SK-N-SH treated with all-trans-retinoic acid at 6 μM for 48 hours (cell line): ENCODE data around the gene TANGO6.

Source experiments
- ATAC-seq: fragments of 200-7000 bp; cut with Tn5 transposase; 3 replicates; pipeline ENCODE4 v1.9.1; 2020; ENCODE audit warnings: mild to moderate bottlenecking, moderate library complexity
- ARNTL ChIP-seq: fragments of 450-650 bp; formaldehyde crosslinking; IDR thresholded peaks from 2 replicates; pipeline ENCODE4 v1.5.0; 2020; ENCODE audit warnings: low read depth, mild to moderate bottlenecking, moderate library complexity, borderline replicate concordance
- BACH2 ChIP-seq: fragments of 250-450 bp; sonication (Bioruptor Pico); IDR thresholded peaks from 2 replicates; pipeline ENCODE4 v1.9.0; 2021; ENCODE audit warnings: mild to moderate bottlenecking, borderline replicate concordance
- CREB5 ChIP-seq: fragments of 250-450 bp; sonication (Bioruptor Pico); IDR thresholded peaks from 2 replicates; pipeline ENCODE4 v1.5.1; 2020; ENCODE audit warnings: low read depth, mild to moderate bottlenecking, moderate library complexity
- CSDC2 ChIP-seq: fragments of 250-450 bp; sonication (Bioruptor Pico); IDR thresholded peaks from 2 replicates; pipeline ENCODE4 v1.5.0; 2020; ENCODE audit warnings: mild to moderate bottlenecking, moderate library complexity
- ESRRG ChIP-seq: fragments of 250-450 bp; sonication (Bioruptor Pico); IDR thresholded peaks from 2 replicates; pipeline ENCODE4 v1.6.1; 2021; ENCODE audit warnings: mild to moderate bottlenecking
- GLIS3 ChIP-seq: fragments of 250-450 bp; sonication (Bioruptor Pico); IDR thresholded peaks from 2 replicates; pipeline ENCODE4 v1.5.0; 2020; ENCODE audit warnings: mild to moderate bottlenecking, moderate library complexity
- ISL1 ChIP-seq: fragments of 250-450 bp; sonication (Bioruptor Pico); IDR thresholded peaks from 2 replicates; pipeline ENCODE4 v2.1.2; 2022; ENCODE audit warnings: mild to moderate bottlenecking, moderate library complexity
- OSR1 ChIP-seq: fragments of 250-450 bp; sonication (Bioruptor Pico); IDR thresholded peaks from 2 replicates; pipeline ENCODE4 v1.8.0; 2022; ENCODE audit warnings: moderate library complexity, mild to moderate bottlenecking, inconsistent platforms
- PPARA ChIP-seq: fragments of 250-450 bp; sonication (Bioruptor Pico); IDR thresholded peaks from 2 replicates; pipeline ENCODE4 v1.5.0; 2020; ENCODE audit warnings: mild to moderate bottlenecking, borderline replicate concordance
- RARB ChIP-seq: fragments of 250-450 bp; sonication (Bioruptor Pico); IDR thresholded peaks from 2 replicates; pipeline ENCODE4 v1.8.0; 2021; ENCODE audit warnings: mild to moderate bottlenecking, moderate library complexity
- SNAI2 ChIP-seq: fragments of 250-450 bp; sonication (Bioruptor Pico); IDR thresholded peaks from 2 replicates; pipeline ENCODE4 v1.5.0; 2020; ENCODE audit warnings: mild to moderate bottlenecking, moderate library complexity
- TCF4 ChIP-seq: fragments of 250-450 bp; sonication (Bioruptor Pico); IDR thresholded peaks from 2 replicates; pipeline ENCODE4 v1.8.0; 2021; ENCODE audit warnings: mild to moderate bottlenecking, moderate library complexity, borderline replicate concordance
- TOX ChIP-seq: fragments of 250-450 bp; sonication (Bioruptor Pico); IDR thresholded peaks from 2 replicates; pipeline ENCODE4 v1.8.0; 2021; ENCODE audit warnings: mild to moderate bottlenecking, moderate library complexity, borderline replicate concordance
- ZC3H10 ChIP-seq: fragments of 250-450 bp; sonication (Bioruptor Pico); IDR thresholded peaks from 2 replicates; pipeline ENCODE4 v1.5.1; 2021; ENCODE audit warnings: mild to moderate bottlenecking, moderate library complexity
- ZFP3 ChIP-seq: fragments of 250-450 bp; sonication (Bioruptor Pico); IDR thresholded peaks from 2 replicates; pipeline ENCODE4 v1.5.0; 2020; ENCODE audit warnings: mild to moderate bottlenecking, moderate library complexity
- ZFP30 ChIP-seq: fragments of 450-650 bp; formaldehyde crosslinking; IDR thresholded peaks from 2 replicates; pipeline ENCODE4 v1.5.0; 2022; ENCODE audit warnings: mild to moderate bottlenecking, moderate library complexity
- ZNF565 ChIP-seq: fragments of 450-650 bp; formaldehyde crosslinking; conservative IDR thresholded peaks from 2 replicates; pipeline ENCODE4 v1.5.0; 2020; ENCODE audit warnings: low read depth, mild to moderate bottlenecking, moderate library complexity
- ZNF70 ChIP-seq: fragments of 450-650 bp; formaldehyde crosslinking; IDR thresholded peaks from 2 replicates; pipeline ENCODE4 v1.5.0; 2020; ENCODE audit warnings: mild to moderate bottlenecking, moderate library complexity
- ZNF8 ChIP-seq: fragments of 450-650 bp; formaldehyde crosslinking; IDR thresholded peaks from 2 replicates; pipeline ENCODE4 v1.5.0; 2020; ENCODE audit warnings: mild to moderate bottlenecking, moderate library complexity
- TF ChIP-seq, protein P1 (sequence below): fragments of 250-450 bp; sonication (Bioruptor Pico); IDR thresholded peaks from 2 replicates; pipeline ENCODE4 v1.8.0; 2021; ENCODE audit warnings: low read depth, mild to moderate bottlenecking, moderate library complexity, borderline replicate concordance
- TF ChIP-seq, protein P2 (sequence below): fragments of 250-450 bp; sonication (Bioruptor Pico); IDR thresholded peaks from 2 replicates; pipeline ENCODE4 v1.5.1; 2021; ENCODE audit warnings: mild to moderate bottlenecking, moderate library complexity
- TF ChIP-seq, protein P3 (sequence below): fragments of 250-450 bp; sonication (Bioruptor Pico); IDR thresholded peaks from 2 replicates; pipeline ENCODE4 v1.5.0; 2020; ENCODE audit warnings: mild to moderate bottlenecking, moderate library complexity
- TF ChIP-seq, protein P4 (sequence below): fragments of 250-450 bp; sonication (Bioruptor Pico); IDR thresholded peaks from 2 replicates; pipeline ENCODE4 v1.8.0; 2020; ENCODE audit warnings: mild to moderate bottlenecking, moderate library complexity, borderline replicate concordance

Gene TANGO6

DNA sequence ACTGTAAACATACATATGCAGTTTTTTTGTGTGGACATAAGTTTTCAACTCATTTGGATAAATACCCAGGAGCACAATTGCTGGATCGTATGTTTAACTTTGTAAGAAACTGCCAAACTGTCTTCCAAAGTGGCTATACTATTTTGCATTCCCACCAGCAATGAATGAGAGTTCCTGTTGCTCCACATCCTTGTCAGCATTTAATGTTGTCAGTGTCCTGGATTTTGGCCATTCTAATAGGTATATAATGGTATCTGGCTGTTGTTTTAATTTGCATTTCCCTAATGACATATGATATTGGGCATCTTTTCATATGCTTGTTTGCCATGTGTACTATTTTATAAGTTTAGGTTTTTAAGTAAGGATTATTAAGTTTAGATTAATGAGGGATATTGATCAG lies 14.1 kb downstream of the TANGO6 start:
- no peak for ATAC-seq
- TF ChIP-seq ZNF565 (CRISPR knock-in tag) (no peak), TOX (CRISPR knock-in tag) (no peak), CSDC2 (no peak), OSR1 (CRISPR knock-in tag) (no peak), RARB (CRISPR knock-in tag) (no peak), ARNTL (CRISPR knock-in tag) (no peak), ZC3H10 (CRISPR knock-in tag) (no peak), TCF4 (no peak), ESRRG (CRISPR knock-in tag) (no peak), CREB5 (CRISPR knock-in tag) (no peak), ZNF8 (CRISPR knock-in tag) (no peak), GLIS3 (CRISPR knock-in tag) (no peak), BACH2 (CRISPR knock-in tag) (no peak), PPARA (no peak), ZFP30 (CRISPR knock-in tag) (no peak), SNAI2 (CRISPR knock-in tag) (no peak), ZFP3 (no peak)
- TF ChIP-seq, protein P1, sequence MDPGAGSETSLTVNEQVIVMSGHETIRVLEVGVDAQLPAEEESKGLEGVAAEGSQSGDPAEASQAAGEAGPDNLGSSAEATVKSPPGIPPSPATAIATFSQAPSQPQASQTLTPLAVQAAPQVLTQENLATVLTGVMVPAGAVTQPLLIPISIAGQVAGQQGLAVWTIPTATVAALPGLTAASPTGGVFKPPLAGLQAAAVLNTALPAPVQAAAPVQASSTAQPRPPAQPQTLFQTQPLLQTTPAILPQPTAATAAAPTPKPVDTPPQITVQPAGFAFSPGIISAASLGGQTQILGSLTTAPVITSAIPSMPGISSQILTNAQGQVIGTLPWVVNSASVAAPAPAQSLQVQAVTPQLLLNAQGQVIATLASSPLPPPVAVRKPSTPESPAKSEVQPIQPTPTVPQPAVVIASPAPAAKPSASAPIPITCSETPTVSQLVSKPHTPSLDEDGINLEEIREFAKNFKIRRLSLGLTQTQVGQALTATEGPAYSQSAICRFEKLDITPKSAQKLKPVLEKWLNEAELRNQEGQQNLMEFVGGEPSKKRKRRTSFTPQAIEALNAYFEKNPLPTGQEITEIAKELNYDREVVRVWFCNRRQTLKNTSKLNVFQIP (CRISPR knock-in tag): no peak
- TF ChIP-seq, protein P2, sequence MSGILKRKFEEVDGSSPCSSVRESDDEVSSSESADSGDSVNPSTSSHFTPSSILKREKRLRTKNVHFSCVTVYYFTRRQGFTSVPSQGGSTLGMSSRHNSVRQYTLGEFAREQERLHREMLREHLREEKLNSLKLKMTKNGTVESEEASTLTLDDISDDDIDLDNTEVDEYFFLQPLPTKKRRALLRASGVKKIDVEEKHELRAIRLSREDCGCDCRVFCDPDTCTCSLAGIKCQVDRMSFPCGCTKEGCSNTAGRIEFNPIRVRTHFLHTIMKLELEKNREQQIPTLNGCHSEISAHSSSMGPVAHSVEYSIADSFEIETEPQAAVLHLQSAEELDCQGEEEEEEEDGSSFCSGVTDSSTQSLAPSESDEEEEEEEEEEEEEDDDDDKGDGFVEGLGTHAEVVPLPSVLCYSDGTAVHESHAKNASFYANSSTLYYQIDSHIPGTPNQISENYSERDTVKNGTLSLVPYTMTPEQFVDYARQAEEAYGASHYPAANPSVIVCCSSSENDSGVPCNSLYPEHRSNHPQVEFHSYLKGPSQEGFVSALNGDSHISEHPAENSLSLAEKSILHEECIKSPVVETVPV (CRISPR knock-in tag): no peak

- TF ChIP-seq ZNF70 (CRISPR knock-in tag): no peak
- no peak for TF ChIP-seq ZNF565 (CRISPR knock-in tag)
- no peak for TF ChIP-seq ISL1 (CRISPR knock-in tag)
- no peak for TF ChIP-seq ZFP30 (CRISPR knock-in tag)
- TF ChIP-seq OSR1 (CRISPR knock-in tag): no peak
- TF ChIP-seq RARB (CRISPR knock-in tag): no peak
- TF ChIP-seq, protein P3, sequence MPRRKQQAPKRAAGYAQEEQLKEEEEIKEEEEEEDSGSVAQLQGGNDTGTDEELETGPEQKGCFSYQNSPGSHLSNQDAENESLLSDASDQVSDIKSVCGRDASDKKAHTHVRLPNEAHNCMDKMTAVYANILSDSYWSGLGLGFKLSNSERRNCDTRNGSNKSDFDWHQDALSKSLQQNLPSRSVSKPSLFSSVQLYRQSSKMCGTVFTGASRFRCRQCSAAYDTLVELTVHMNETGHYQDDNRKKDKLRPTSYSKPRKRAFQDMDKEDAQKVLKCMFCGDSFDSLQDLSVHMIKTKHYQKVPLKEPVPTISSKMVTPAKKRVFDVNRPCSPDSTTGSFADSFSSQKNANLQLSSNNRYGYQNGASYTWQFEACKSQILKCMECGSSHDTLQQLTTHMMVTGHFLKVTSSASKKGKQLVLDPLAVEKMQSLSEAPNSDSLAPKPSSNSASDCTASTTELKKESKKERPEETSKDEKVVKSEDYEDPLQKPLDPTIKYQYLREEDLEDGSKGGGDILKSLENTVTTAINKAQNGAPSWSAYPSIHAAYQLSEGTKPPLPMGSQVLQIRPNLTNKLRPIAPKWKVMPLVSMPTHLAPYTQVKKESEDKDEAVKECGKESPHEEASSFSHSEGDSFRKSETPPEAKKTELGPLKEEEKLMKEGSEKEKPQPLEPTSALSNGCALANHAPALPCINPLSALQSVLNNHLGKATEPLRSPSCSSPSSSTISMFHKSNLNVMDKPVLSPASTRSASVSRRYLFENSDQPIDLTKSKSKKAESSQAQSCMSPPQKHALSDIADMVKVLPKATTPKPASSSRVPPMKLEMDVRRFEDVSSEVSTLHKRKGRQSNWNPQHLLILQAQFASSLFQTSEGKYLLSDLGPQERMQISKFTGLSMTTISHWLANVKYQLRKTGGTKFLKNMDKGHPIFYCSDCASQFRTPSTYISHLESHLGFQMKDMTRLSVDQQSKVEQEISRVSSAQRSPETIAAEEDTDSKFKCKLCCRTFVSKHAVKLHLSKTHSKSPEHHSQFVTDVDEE (CRISPR knock-in tag): no peak
- no peak for TF ChIP-seq ZFP3
- no peak for TF ChIP-seq PPARA
- TF ChIP-seq ZNF8 (CRISPR knock-in tag): no peak
- no peak for TF ChIP-seq GLIS3 (CRISPR knock-in tag)
- TF ChIP-seq, protein P1 (CRISPR knock-in tag): no peak
- TF ChIP-seq ZC3H10 (CRISPR knock-in tag): no peak
- TF ChIP-seq SNAI2 (CRISPR knock-in tag): no peak
- TF ChIP-seq, protein P2 (CRISPR knock-in tag): no peak
- no peak for TF ChIP-seq BACH2 (CRISPR knock-in tag)
- no peak for TF ChIP-seq TCF4
- TF ChIP-seq, protein P4, sequence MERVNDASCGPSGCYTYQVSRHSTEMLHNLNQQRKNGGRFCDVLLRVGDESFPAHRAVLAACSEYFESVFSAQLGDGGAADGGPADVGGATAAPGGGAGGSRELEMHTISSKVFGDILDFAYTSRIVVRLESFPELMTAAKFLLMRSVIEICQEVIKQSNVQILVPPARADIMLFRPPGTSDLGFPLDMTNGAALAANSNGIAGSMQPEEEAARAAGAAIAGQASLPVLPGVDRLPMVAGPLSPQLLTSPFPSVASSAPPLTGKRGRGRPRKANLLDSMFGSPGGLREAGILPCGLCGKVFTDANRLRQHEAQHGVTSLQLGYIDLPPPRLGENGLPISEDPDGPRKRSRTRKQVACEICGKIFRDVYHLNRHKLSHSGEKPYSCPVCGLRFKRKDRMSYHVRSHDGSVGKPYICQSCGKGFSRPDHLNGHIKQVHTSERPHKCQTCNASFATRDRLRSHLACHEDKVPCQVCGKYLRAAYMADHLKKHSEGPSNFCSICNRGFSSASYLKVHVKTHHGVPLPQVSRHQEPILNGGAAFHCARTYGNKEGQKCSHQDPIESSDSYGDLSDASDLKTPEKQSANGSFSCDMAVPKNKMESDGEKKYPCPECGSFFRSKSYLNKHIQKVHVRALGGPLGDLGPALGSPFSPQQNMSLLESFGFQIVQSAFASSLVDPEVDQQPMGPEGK: no peak
- no peak for ATAC-seq
These were observed 16.5 kb downstream of the TANGO6 start for GRCh38 chr16:68859828-68860227.
